KMS-11 (cell line): ENCODE data around the gene SP1.
A peak's percentile ranks its signal among the peaks of the same experiment; 100 is the strongest.
"Not testable (repeated sequence)": the region's sequence is repeated elsewhere in the genome, so short reads cannot be mapped to it uniquely, and the experiment has no call there.

Experiments
- H2AFZ ChIP-seq: fragments of 200-600 bp; sonication (generic); 2 replicates; pipeline ENCODE4 v1.6.1; 2016; ENCODE audit warnings: antibody characterized with exemption, mixed run types, low read depth
- H3K27ac ChIP-seq: fragments of 200-600 bp; sonication (generic); 2 replicates; pipeline ENCODE4 v1.6.1; 2016; ENCODE audit warnings: mild to moderate bottlenecking, mixed run types
- H3K27me3 ChIP-seq: fragments of 200-600 bp; sonication (generic); 2 replicates; pipeline ENCODE4 v1.6.1; 2017; ENCODE audit warnings: mild to moderate bottlenecking, low read depth, mixed run types, moderate library complexity; ENCODE audit not compliant: insufficient read depth
- H3K36me3 ChIP-seq: fragments of 200-600 bp; sonication (generic); 2 replicates; pipeline ENCODE4 v1.6.1; 2017; ENCODE audit warnings: mild to moderate bottlenecking, mixed run types; ENCODE audit not compliant: insufficient read depth
- H3K4me1 ChIP-seq: fragments of 200-600 bp; sonication (generic); 2 replicates; pipeline ENCODE4 v1.6.1; 2016; ENCODE audit warnings: mild to moderate bottlenecking, low read depth, mixed run types; ENCODE audit not compliant: poor library complexity, severe bottlenecking
- H3K4me2 ChIP-seq: fragments of 200-600 bp; sonication (generic); 2 replicates; pipeline ENCODE4 v1.7.0; 2016; ENCODE audit warnings: mild to moderate bottlenecking, mixed run types
- H3K4me3 ChIP-seq: fragments of 200-600 bp; sonication (generic); IDR thresholded peaks from 2 replicates; pipeline ENCODE4 v1.6.1; 2017; ENCODE audit warnings: low read depth, low read length, mixed read lengths; ENCODE audit not compliant: insufficient read depth
- H3K79me2 ChIP-seq: fragments of 200-600 bp; sonication (generic); 2 replicates; pipeline ENCODE4 v1.6.1; 2016; ENCODE audit warnings: low read depth, mixed run types; ENCODE audit not compliant: insufficient read depth
- H3K9ac ChIP-seq: fragments of 200-600 bp; sonication (generic); 2 replicates; pipeline ENCODE4 v1.6.1; 2016; ENCODE audit warnings: mild to moderate bottlenecking, mixed run types
- H4K20me1 ChIP-seq: fragments of 200-600 bp; sonication (generic); 2 replicates; pipeline ENCODE4 v1.6.1; 2016; ENCODE audit warnings: mild to moderate bottlenecking, mixed run types; ENCODE audit not compliant: insufficient read depth
- TF ChIP-seq, protein P1 (sequence below): fragments of 200-600 bp; sonication (generic); conservative IDR thresholded peaks from 2 replicates; pipeline ENCODE4 v1.6.1; 2017; ENCODE audit warnings: low read depth, mild to moderate bottlenecking, antibody characterized with exemption, low read length, moderate library complexity, mixed read lengths

Gene SP1

DNA sequence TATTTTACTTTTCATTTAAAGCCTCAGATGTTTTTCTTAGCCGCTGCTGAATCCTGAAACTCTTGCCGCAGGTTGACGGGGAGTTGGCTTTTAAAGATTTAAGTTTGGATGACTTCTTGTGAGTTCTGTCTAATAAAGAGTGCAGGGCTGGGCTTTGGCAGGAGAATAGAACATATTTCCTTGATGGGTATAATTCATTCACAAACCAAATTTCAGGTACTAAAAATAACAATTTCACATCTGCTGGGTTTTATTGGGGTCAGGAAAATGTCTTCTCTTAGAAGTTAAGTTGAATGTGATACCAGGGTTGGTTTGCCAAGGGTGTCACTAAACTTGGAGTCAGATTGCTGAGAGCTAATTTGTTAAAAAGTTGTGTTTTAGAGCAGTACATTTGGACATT is 9.7 kb downstream of the SP1 start:
- H3K4me1 ChIP-seq, result peaks cover 82% of the 10 kb centered on the region
- no peaks in the 10 kb centered on the region for H3K27me3 ChIP-seq
- peak overlapping the region; percentile 8; the same call in 1 of the 2 replicates for H3K9ac ChIP-seq
- no peaks in the 10 kb centered on the region for H4K20me1 ChIP-seq
- H3K4me3 ChIP-seq, result no peak overlapping the region
- no peak overlapping the region for H2AFZ ChIP-seq
- peak overlapping the region; percentile 56 for H3K27ac ChIP-seq
- peaks cover 97% of the 10 kb centered on the region for H3K79me2 ChIP-seq
- TF ChIP-seq, protein P1, sequence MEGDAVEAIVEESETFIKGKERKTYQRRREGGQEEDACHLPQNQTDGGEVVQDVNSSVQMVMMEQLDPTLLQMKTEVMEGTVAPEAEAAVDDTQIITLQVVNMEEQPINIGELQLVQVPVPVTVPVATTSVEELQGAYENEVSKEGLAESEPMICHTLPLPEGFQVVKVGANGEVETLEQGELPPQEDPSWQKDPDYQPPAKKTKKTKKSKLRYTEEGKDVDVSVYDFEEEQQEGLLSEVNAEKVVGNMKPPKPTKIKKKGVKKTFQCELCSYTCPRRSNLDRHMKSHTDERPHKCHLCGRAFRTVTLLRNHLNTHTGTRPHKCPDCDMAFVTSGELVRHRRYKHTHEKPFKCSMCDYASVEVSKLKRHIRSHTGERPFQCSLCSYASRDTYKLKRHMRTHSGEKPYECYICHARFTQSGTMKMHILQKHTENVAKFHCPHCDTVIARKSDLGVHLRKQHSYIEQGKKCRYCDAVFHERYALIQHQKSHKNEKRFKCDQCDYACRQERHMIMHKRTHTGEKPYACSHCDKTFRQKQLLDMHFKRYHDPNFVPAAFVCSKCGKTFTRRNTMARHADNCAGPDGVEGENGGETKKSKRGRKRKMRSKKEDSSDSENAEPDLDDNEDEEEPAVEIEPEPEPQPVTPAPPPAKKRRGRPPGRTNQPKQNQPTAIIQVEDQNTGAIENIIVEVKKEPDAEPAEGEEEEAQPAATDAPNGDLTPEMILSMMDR, result no peak
- peak overlapping the region; percentile 70 for H3K4me2 ChIP-seq
- H3K36me3 ChIP-seq, result peaks cover 4% of the 10 kb centered on the region; the same call in 1 of the 2 replicates

DNA sequence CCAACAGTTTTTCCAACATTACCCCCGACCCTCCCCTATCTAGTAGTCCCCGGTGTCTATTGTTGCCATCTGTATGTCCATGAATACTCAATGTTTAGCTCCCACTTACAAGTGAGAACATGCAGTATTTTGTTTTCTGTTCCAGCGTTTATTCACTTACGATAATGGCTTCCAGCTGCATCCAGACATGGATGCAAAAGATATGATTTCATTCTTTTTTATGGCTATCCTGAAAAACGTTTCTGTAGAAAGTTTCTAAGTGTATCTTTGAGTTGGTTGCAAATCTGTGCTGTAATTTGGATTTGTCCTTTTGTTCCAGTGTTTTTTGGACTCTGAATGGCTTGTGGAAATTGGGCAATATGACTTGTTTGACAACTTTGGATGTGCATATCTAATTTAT is 11.7 kb downstream of the SP1 start:
- Histone ChIP-seq H3K9ac (no peak overlapping the region), H4K20me1 (no peaks in the 10 kb centered on the region), H3K79me2 (peaks cover 96% of the 10 kb centered on the region), H3K4me1 (peaks cover 70% of the 10 kb centered on the region), H2AFZ (no peak overlapping the region), H3K27me3 (no peaks in the 10 kb centered on the region), H3K4me3 (no peak overlapping the region), H3K36me3 (0 out of 2 replicates have a peak, but pooled peaks cover 4% of the 10 kb centered on the region), H3K27ac (no peak overlapping the region), H3K4me2 (no peak overlapping the region)
- TF ChIP-seq, protein P1, result no peak

DNA sequence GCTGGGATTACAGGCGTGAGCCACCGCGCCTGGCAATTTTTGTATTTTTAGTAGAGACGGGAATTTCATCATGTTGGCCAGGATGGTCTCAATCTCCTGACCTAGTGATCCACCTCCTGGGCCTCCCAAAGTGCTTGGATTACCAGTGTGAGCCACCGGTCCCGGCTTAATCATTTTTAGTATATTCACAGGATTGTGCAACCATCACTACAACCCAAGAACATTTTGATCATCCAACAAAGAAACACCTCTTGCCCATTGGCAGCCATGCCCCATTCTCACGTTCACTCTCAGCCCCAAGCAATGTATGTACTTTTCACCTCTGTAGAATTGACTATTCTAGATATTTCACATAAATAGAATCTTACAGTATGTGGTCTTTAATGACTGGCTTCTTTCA is 19.9 kb downstream of the SP1 start:
- Histone ChIP-seq H3K4me3 (no peak overlapping the region), H3K9ac (no peak overlapping the region), H3K27me3 (no peaks in the 10 kb centered on the region), H4K20me1 (no peaks in the 10 kb centered on the region), H3K27ac (no peak overlapping the region), H3K4me2 (no peak overlapping the region), H3K79me2 (peaks cover 65% of the 10 kb centered on the region), H3K36me3 (0 out of 2 replicates have a peak, but pooled peaks cover 4% of the 10 kb centered on the region), H3K4me1 (peaks cover 31% of the 10 kb centered on the region), H2AFZ (no peak overlapping the region)
- TF ChIP-seq, protein P1, result no peak

DNA sequence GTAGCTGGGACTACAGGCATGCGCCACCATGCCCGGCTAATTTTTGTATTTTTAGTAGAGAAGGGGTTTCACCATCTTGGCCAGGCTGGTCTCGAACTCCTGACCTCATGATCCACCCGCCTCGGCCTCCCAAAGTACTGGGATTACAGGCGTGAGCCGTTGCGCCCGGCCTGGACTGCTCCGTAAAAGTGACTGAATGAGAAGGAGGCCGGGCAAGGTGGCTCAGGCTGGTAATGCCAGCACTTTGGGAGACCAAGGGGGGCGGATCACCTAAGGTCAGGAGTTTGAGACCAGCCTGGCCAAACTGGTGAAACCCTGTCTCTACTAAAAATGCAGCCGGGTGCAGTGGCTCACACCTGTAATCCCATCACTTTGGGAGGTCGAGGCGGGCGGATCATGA is 22.4 kb downstream of the SP1 start:
- not testable (repeated sequence) for H3K9ac ChIP-seq, H3K4me3 ChIP-seq, H3K27me3 ChIP-seq, H2AFZ ChIP-seq, H4K20me1 ChIP-seq, H3K4me2 ChIP-seq, H3K36me3 ChIP-seq, H3K27ac ChIP-seq
- Histone ChIP-seq H3K4me1 (peaks cover 19% of the 10 kb centered on the region), H3K79me2 (peaks cover 44% of the 10 kb centered on the region)

DNA sequence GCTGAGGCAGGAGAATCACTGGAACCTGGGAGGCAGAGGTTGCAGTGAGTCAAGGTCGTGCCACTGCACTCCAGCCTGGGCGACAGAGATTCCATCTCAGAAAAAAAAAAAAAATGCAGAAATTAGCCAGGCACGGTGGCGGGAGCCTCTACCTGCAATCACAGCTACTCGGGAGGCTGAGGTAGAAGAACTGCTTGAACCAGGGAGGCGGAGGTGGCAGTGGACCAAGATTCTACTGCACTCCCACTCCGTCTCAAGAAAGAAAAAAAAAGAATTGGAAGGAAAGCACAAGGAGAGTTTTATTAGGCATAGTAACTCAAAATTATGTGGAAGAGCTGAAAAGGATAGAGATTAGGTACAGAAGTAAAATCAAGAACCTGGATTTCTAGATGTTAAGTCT is 22.9 kb downstream of the SP1 start:
- Histone ChIP-seq H3K9ac (no peak overlapping the region), H3K27me3 (no peaks in the 10 kb centered on the region), H3K27ac (no peak overlapping the region), H3K79me2 (peaks cover 39% of the 10 kb centered on the region), H2AFZ (no peak overlapping the region), H4K20me1 (no peaks in the 10 kb centered on the region), H3K4me2 (no peak overlapping the region), H3K4me3 (no peak overlapping the region), H3K36me3 (peaks cover 4% of the 10 kb centered on the region; the same call in 1 of the 2 replicates), H3K4me1 (peaks cover 14% of the 10 kb centered on the region)
- TF ChIP-seq, protein P1, result no peak
